GM19023 (cell line): ENCODE results near the gene XRCC1.
"Not testable (repeated sequence)": the region's sequence is repeated elsewhere in the genome, so short reads cannot be mapped to it uniquely, and the experiment has no call there.

Experiments used
- ATAC-seq: cut with Tn5 transposase; IDR thresholded peaks from one replicate; pipeline ENCODE4 v1.9.1; 2021; ENCODE audit warnings: mild to moderate bottlenecking, moderate library complexity; ENCODE audit not compliant: unreplicated experiment

The XRCC1 gene

GRCh38 chr19:43575955-43576878, 890 bp upstream of the XRCC1 start:
- no peak for ATAC-seq

DNA sequence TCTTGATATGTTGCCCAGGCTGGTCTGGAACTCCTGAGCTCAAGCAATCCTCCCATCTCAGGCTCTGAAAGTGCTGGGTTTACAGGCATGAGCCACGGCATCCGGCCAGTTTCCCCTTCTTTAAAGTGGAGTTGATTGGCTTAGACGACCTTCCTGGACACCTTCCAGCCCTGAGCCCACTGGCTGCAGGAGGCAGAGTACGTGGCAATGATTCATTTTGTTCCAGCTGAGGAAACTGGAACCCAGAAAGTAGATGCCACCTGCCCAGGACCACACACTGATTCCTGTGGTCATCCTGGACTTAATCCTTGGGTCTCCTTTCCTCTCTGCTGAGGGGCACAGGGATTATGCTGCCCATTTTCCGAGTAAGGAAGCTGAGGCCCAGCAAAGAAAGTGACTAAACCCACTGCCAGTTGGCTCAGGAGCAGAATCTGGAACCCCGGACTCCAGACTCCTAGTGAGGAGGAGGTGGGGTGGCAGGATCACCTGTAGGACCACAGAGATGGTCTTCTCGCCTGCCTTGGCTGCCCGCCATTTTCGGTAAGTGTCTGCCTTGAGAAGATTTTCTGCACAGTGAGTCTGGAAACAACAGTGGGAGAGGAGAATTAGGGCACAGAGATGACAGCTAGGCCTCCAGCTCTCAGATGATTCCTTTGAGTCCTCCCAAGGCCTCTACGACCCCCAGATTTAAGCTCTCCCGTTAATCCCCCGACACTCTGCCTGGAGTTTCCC, 737 bp downstream of the XRCC1 start:
- ATAC-seq: no peak

GRCh38 chr19:43572171-43572588, 3.1 kb downstream of the XRCC1 start:
- ATAC-seq: no peak

GRCh38 chr19:43570174-43570791, 5.0 kb downstream of the XRCC1 start:
- no peak for ATAC-seq

- no peak for ATAC-seq
Observed at GRCh38 chr19:43569657-43570056, 5.7 kb downstream of the XRCC1 start.

DNA sequence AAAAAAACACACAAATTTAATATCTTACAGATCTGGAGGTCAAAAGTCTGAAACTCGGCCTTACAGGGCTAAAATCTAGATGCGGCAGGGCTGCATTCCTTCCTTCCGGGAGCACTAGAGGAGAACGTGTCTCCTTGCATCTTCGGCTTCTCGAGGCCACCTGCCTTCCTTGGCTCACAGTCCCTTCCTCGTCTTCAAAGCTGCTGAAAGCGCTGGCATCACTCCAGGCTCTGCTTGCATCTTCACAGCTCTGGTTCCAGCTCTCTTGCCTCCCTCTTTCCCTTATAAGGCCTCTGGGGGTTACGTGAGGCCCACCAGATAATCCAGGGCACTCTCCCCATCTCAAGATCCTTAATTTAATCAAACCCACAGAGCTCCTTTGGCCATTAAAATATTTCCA, 10.5 kb downstream of the XRCC1 start:
- ATAC-seq: no peak

GRCh38 chr19:43563816-43564457, 11.4 kb downstream of the XRCC1 start:
- ATAC-seq: no peak

DNA sequence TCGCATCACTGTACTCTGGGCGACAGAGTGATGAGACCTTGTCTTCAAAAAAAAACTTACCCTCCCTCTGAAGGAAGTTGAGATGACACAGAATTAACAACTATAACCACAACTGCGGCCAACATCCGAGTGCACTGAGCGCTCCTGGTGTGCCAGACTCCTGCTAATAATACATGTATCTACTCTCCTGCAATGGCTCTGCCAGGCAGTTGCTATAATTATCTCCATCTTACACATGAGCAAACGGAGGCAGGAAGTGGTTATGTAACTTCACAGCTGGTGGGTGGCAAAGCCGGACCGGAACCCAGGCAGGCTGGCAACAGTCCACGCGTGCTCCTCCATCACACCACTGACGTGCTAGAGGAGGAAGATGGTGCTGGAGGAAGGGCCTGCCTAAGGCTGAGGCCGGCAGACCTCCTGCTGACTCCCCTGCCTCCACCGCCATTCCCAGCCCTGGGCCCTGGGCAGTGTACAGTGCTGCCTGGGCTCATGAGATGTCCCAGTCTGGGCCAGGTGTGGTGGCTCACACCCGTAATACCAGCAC, 12.6 kb downstream of the XRCC1 start:
- no peak for ATAC-seq

GRCh38 chr19:43562226-43562697, 13.1 kb downstream of the XRCC1 start:
- no peak for ATAC-seq

DNA sequence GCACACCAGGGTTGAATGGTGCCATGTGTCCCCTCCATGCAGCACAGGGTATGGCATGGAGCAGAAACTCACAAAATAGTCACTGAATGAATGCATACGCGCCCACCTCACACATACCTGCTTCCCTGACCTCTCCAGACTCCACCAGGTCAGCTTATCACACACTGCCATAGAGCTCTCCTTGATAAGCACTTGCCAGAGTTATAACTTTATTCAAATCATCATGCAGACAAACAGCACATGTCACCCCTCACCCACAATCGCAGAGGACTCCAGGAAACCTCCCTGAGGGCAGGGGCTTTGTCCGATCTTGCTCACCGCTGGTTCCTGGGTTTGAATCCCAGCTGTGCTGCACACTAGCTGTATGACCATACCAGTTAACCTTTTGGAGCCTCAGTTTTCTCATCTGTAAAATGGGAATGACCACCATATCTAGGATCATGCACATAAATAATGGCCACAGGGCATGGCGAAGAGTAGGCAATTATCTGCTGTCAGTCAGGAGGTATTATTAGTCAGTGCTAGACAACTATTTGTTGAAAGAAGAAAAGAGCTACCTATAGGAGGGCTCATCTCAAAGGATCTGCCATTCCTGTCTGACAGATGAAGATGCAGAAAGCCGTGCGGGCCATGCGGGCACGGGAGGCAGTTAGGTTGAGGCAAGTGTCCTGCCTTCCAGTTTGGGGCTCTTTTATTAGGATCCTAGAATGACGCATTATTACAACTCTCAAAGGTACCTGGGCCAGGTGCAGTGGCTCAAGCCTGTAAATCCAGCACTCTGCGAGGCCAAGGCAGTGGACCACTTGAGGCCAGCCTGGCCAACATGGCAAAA, 14.0 kb downstream of the XRCC1 start:
- no peak for ATAC-seq

- no peak for ATAC-seq
Observed at GRCh38 chr19:43560687-43561086, 14.6 kb downstream of the XRCC1 start.

- no peak for ATAC-seq
Observed at GRCh38 chr19:43555185-43555770, 20.0 kb downstream of the XRCC1 start.

GRCh38 chr19:43554317-43554895, 20.9 kb downstream of the XRCC1 start:
- no peak for ATAC-seq

DNA sequence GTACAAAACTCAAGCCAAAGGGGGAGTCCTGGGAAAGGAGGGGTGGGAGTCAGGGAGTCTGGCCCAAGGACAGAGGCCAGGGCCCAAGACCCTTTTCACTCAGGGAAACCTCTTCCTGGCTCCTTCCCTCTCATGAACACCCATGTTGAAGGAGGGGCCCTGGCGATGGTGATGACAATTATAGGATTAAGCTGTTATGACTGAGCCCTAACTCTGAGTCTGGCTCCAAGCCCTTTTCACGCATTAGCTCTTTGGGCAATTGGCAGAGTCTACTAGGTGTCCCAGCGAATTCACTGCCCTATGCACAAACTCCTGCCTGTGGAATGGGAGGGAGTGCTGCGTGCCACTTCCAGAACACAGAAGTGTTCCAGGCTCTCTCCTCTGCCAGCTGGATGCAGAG, 21.7 kb downstream of the XRCC1 start:
- ATAC-seq: no peak

DNA sequence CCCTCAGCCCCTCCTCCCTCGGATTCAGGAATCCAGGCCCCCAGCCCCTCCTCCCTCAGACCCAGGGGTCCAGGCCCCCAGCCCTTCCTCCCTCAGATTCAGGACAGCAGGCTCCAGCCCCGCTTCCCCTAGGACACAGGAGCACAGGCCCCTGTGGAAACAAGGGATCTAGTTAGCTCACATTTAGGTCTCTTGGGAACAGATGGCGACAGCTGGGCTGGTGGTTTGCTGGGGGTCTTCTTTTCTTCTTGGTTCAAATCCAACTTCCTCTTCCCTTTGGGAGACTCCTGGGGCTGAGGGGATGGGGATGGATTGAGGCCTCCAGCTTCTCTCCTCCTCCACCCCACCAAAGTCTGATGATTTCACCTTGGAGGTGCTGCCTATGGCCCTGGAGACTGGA, 22.7 kb downstream of the XRCC1 start:
- ATAC-seq: no peak

- ATAC-seq: no peak
Observed at GRCh38 chr19:43552198-43552450, 23.2 kb downstream of the XRCC1 start.

GRCh38 chr19:43551399-43552197, 23.7 kb downstream of the XRCC1 start:
- ATAC-seq: no peak

GRCh38 chr19:43548706-43549105, 26.6 kb downstream of the XRCC1 start:
- no peak for ATAC-seq

GRCh38 chr19:43547926-43548325, 27.4 kb downstream of the XRCC1 start:
- not testable (repeated sequence) for ATAC-seq
